ENCODE data around the gene CLSTN2.

DNA sequence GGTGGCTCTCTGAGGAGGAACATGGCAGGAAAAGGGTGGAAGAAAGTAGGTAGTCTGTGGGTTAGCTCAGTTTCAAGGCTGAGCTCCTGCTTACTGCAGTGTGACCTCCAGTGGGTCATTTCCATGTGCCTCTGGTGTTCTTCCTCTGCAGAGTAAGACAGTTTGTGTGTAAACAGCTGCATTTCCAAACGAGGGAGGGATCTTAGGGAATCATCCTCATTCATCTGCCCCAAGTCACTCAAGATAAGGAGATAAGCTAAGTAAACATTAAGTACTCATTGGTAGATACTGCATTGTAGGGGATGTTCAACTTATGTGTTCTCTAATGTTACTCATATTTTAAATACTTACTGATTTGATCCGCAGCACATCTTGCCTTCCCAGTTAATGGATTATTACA, 83.6 kb downstream of the CLSTN2 start:
- TF ChIP-seq CTCF (IDR thresholded peaks at IDR 0.05; ENCODE audit: low read depth, low read length, missing input control) (no peak), RAD21 (IDR thresholded peaks at IDR 0.05) (no peak), HNF4A (conservative IDR thresholded peaks at IDR 0.05) (no peak), REST (IDR thresholded peaks at IDR 0.05) (no peak)
